GM10847 (cell line): ENCODE data around the gene ZNF775.

Experiments
- POLR2A ChIP-seq: IDR thresholded peaks from 2 replicates; pipeline ENCODE4 v1.6.1; 2011; ENCODE audit not compliant: insufficient read length; ENCODE audit errors: extremely low read depth

ZNF775 gene

GRCh38 chr7:150370612-150371071 is 8.5 kb upstream of the ZNF775 start:
- no peak for TF ChIP-seq POLR2A

- no peak for TF ChIP-seq POLR2A
Observed at GRCh38 chr7:150371131-150371995, 7.8 kb upstream of the ZNF775 start.

GRCh38 chr7:150371996-150372270 is 7.2 kb upstream of the ZNF775 start:
- no peak for TF ChIP-seq POLR2A

GRCh38 chr7:150372271-150373048 is 6.7 kb upstream of the ZNF775 start:
- no peak for TF ChIP-seq POLR2A

GRCh38 chr7:150373049-150373801 is 5.9 kb upstream of the ZNF775 start:
- TF ChIP-seq POLR2A = no peak

- TF ChIP-seq POLR2A = no peak
Observed at GRCh38 chr7:150374026-150374425, 5.1 kb upstream of the ZNF775 start.

GRCh38 chr7:150374472-150374871 is 4.7 kb upstream of the ZNF775 start:
- TF ChIP-seq POLR2A = no peak

- peak; percentile 15 for TF ChIP-seq POLR2A
Observed at GRCh38 chr7:150375662-150376521, 3.2 kb upstream of the ZNF775 start.

GRCh38 chr7:150376560-150376959 is 2.6 kb upstream of the ZNF775 start:
- no peak for TF ChIP-seq POLR2A

- TF ChIP-seq POLR2A = no peak
Observed at GRCh38 chr7:150377196-150377595, 1.9 kb upstream of the ZNF775 start.

- no peak for TF ChIP-seq POLR2A
Observed at GRCh38 chr7:150377635-150378034, 1.5 kb upstream of the ZNF775 start.

- peak; percentile 23 for TF ChIP-seq POLR2A
Observed at GRCh38 chr7:150378115-150378852, 846 bp upstream of the ZNF775 start.

GRCh38 chr7:150379441-150380379 is 580 bp downstream of the ZNF775 start:
- TF ChIP-seq POLR2A = peak; percentile 26
